ENCODE results near the gene TREH. TPM values are rescaled to one million over a fixed set of nuclear protein-coding genes. Genes with fewer than 3 reads are reported as not detected.
A peak's percentile ranks its signal among the peaks of the same experiment; 100 is the strongest.
"Not testable (repeated sequence)": the region's sequence is repeated elsewhere in the genome, so short reads cannot be mapped to it uniquely, and the experiment has no call there.

Gene TREH
- total RNA-seq, 2 experiments from 2014 or later = not detected

GRCh38 chr11:118691926-118692830, 12.7 kb upstream of the TREH start:
- Mint-ChIP-seq H3K36me3 (ENCODE audit: low read depth) (no peaks in the 10 kb centered on the region), H3K4me1 (peaks cover 48% of the 10 kb centered on the region), H3K27ac (peak overlapping the region; percentile 31), H3K27me3 (peaks cover 9% of the 10 kb centered on the region), H3K9me3 (no peaks in the 10 kb centered on the region), H3K4me3 (no peak overlapping the region)
- CTCF ChIA-PET = interaction anchor here (0.6 to 1.4 kb wide), 5 partner anchors 13 to 239 kb away, joined by 3 to 7 read pairs (median 4); no protein-coding TSS in a partner anchor
- DNase-seq = peak; percentile 78
- POLR2A ChIA-PET = interaction anchor here (0.8 to 2.1 kb wide), 5 partner anchors 50 to 237 kb away, joined by 3 to 21 read pairs (median 4); partner anchors contain the start of gene DDX6

DNA sequence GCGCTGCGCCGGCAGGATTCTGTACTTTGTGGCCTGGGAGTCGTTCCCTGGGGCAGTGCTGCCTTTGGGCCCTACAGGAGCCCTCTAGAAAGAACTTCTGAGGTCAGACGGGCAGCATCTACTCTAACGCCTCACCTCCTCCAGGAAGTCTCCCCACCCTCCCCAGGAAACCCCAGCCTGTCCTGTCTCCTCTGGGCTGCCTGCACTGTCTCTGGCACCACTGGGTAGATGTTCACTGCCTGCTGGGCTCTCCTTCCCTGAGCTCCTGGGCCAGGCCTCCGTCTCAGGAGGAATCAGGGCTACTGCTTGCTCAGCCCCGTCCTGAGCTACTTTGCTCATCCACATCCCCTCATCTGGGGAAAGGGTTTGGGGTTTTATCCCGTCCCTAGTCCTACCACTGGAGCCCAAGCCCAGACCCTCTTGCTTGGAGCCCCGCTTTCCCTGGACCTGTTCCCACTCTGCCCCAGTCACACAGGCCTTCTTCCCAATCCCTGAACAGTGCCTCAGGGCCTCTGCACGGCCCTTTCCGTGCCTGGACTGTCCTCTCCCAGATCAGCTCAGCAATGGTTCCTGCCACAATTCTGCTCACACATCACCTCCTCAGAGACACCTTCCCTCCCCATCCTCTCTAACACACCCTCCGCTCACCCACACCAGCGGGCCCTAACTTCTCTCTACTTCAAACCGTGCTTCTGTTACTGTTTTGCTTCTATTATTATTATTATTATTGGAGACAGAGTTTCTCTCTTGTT, 11.3 kb upstream of the TREH start:
- Mint-ChIP-seq H3K4me3 (no peak overlapping the region), H3K36me3 (ENCODE audit: low read depth) (no peaks in the 10 kb centered on the region), H3K9me3 (no peaks in the 10 kb centered on the region), H3K4me1 (peaks cover 45% of the 10 kb centered on the region), H3K27ac (peak overlapping the region; percentile 10), H3K27me3 (peaks cover 13% of the 10 kb centered on the region)
- ChIA-PET CTCF (interaction anchor here (0.6 to 3.0 kb wide), 25 partner anchors 14 to 266 kb away, joined by 3 to 18 read pairs (median 4); partner anchors contain the start of genes CXCR5, DDX6 and UPK2), POLR2A (interaction anchor here (1.0 to 1.2 kb wide), 2 partner anchors 99 to 292 kb away, joined by 3 to 4 read pairs; no protein-coding TSS in a partner anchor)
- DNase-seq = no peak

- no peaks in the 10 kb centered on the region for H3K36me3 Mint-ChIP-seq (ENCODE audit: low read depth)
- H3K27ac Mint-ChIP-seq = no peak overlapping the region
- CTCF ChIA-PET = interaction anchor here (0.6 to 3.0 kb wide), 48 partner anchors 9 to 358 kb away, joined by 3 to 18 read pairs (median 4); partner anchors contain the start of genes CXCR5, DDX6 and UPK2
- H3K9me3 Mint-ChIP-seq = no peaks in the 10 kb centered on the region
- DNase-seq = peak; percentile 88
- H3K27me3 Mint-ChIP-seq = peaks cover 20% of the 10 kb centered on the region
- peak overlapping the region; percentile 55 for H3K4me3 Mint-ChIP-seq
- peaks cover 42% of the 10 kb centered on the region for H3K4me1 Mint-ChIP-seq
- POLR2A ChIA-PET = interaction anchor here (0.8 to 1.2 kb wide), 4 partner anchors 15 to 291 kb away, joined by 3 to 5 read pairs (median 4); no protein-coding TSS in a partner anchor
Measured at GRCh38 chr11:118689852-118690552, 10.6 kb upstream of the TREH start.

GRCh38 chr11:118689503-118689851, 10.0 kb upstream of the TREH start:
- no peak for DNase-seq
- peaks cover 24% of the 10 kb centered on the region for H3K27me3 Mint-ChIP-seq
- H3K9me3 Mint-ChIP-seq = no peaks in the 10 kb centered on the region
- ChIA-PET CTCF (interaction anchor here (0.6 to 3.0 kb wide), 47 partner anchors 8 to 359 kb away, joined by 3 to 18 read pairs (median 4); partner anchors contain the start of genes CXCR5 and DDX6), POLR2A (interaction anchor here (0.8 to 1.3 kb wide), 5 partner anchors 16 to 290 kb away, joined by 3 to 5 read pairs (median 3); no protein-coding TSS in a partner anchor)
- H3K36me3 Mint-ChIP-seq (ENCODE audit: low read depth) = no peaks in the 10 kb centered on the region
- H3K4me1 Mint-ChIP-seq = peaks cover 42% of the 10 kb centered on the region
- H3K4me3 Mint-ChIP-seq = no peak overlapping the region
- no peak overlapping the region for H3K27ac Mint-ChIP-seq

- Mint-ChIP-seq H3K27ac (no peak overlapping the region), H3K4me3 (no peak overlapping the region), H3K27me3 (peaks cover 24% of the 10 kb centered on the region), H3K9me3 (no peaks in the 10 kb centered on the region), H3K36me3 (ENCODE audit: low read depth) (no peaks in the 10 kb centered on the region), H3K4me1 (peaks cover 42% of the 10 kb centered on the region)
- ChIA-PET CTCF (interaction anchor here (0.8 to 3.0 kb wide), 20 partner anchors 13 to 241 kb away, joined by 3 to 18 read pairs (median 4); partner anchors contain the start of gene CXCR5), POLR2A (interaction anchor here (0.8 to 1.3 kb wide), 3 partner anchors 16 to 241 kb away, joined by 3 to 5 read pairs (median 3); no protein-coding TSS in a partner anchor)
- no peak for DNase-seq
Measured at GRCh38 chr11:118688851-118689502, 9.5 kb upstream of the TREH start.

DNA sequence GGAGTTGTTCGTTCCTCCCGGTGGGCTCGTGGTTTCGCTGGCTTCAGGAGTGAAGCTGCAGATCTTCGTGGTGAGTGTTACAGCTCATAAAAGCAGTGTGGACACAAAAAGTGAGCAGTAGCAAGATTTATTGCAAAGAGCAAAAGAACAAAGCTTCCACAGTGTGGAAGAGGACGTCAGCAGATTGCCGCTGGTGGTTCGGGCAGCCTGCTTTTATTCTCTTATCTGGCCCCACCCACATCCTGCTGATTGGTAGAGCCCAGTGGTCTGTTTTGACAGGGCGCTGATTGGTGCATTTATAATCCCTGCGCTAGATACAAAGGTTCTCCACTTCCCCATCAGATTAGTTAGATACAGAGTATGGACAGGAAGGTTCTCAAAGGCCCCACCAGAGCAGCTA, 8.9 kb upstream of the TREH start:
- H3K4me3 Mint-ChIP-seq; DNase-seq; H3K36me3 Mint-ChIP-seq (ENCODE audit: low read depth); CTCF ChIA-PET; H3K27ac Mint-ChIP-seq; H3K9me3 Mint-ChIP-seq: not testable (repeated sequence)
- peaks cover 26% of the 10 kb centered on the region for H3K27me3 Mint-ChIP-seq
- peaks cover 41% of the 10 kb centered on the region for H3K4me1 Mint-ChIP-seq
- POLR2A ChIA-PET = interaction anchor here (0.8 to 1.3 kb wide), 2 partner anchors 17 to 104 kb away, joined by 3 read pairs; no protein-coding TSS in a partner anchor

- Mint-ChIP-seq H3K4me3 (no peak overlapping the region), H3K4me1 (peaks cover 37% of the 10 kb centered on the region), H3K36me3 (ENCODE audit: low read depth) (no peaks in the 10 kb centered on the region), H3K9me3 (no peaks in the 10 kb centered on the region), H3K27ac (no peak overlapping the region), H3K27me3 (peaks cover 28% of the 10 kb centered on the region)
- ChIA-PET CTCF (no interaction called here), POLR2A (no interaction called here)
- DNase-seq = no peak
Measured at GRCh38 chr11:118687906-118688305, 8.5 kb upstream of the TREH start.

DNA sequence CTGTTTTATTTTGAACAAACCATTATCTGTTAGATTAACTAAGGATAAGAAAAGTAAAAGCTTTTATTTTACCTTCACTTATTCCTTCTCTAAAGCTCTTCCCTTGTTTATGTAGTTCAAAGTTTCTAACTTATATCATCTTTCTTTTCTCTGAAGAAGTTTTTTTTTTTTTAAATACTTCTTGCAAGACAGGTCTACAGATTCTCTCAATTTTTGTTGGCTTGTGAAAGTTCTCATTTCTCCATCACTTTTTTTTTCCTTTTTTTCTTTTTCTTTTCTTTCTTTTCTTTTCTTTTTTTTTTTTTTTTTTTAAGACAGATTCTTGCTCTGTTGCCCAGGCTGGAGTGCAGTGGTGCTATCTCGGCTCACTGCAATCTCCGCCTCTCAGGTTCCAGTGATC, 4.7 kb upstream of the TREH start:
- Mint-ChIP-seq H3K9me3 (no peaks in the 10 kb centered on the region), H3K27ac (no peak overlapping the region), H3K4me3 (no peak overlapping the region), H3K4me1 (peaks cover 6% of the 10 kb centered on the region), H3K27me3 (peaks cover 34% of the 10 kb centered on the region), H3K36me3 (ENCODE audit: low read depth) (no peaks in the 10 kb centered on the region)
- ChIA-PET CTCF (interaction anchor here (0.6 to 1.5 kb wide), 2 partner anchors 105 to 246 kb away, joined by 3 read pairs; no protein-coding TSS in a partner anchor), POLR2A (no interaction called here)
- no peak for DNase-seq

DNA sequence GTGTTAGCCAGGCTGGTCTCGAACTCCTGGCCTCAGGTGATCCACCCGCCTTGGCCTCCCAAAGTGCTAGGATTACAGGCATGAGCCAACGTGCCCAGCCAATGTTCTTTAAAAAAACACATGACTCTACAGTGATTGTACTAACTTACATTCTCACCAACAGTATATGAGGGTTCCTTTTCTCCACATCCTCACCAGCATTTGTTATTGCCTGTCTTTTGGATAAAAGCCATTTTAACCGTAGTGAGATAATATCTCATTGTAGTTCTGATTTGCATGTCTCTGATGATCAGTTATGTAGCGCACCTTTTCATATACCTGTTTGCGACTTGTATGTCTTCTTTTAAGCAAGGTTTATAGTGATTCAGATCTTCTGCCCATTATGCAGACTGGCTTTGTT, 3.5 kb upstream of the TREH start:
- H3K4me3 Mint-ChIP-seq; DNase-seq; H3K27ac Mint-ChIP-seq; H3K36me3 Mint-ChIP-seq (ENCODE audit: low read depth); POLR2A ChIA-PET; H3K4me1 Mint-ChIP-seq; H3K9me3 Mint-ChIP-seq; CTCF ChIA-PET: not testable (repeated sequence)
- H3K27me3 Mint-ChIP-seq = peaks cover 30% of the 10 kb centered on the region

- H3K27me3 Mint-ChIP-seq = peaks cover 30% of the 10 kb centered on the region
- ChIA-PET POLR2A (no interaction called here), CTCF (no interaction called here)
- no peak for DNase-seq
- no peaks in the 10 kb centered on the region for H3K36me3 Mint-ChIP-seq (ENCODE audit: low read depth)
- no peak overlapping the region for H3K4me3 Mint-ChIP-seq
- H3K27ac Mint-ChIP-seq = no peak overlapping the region
- H3K9me3 Mint-ChIP-seq = no peaks in the 10 kb centered on the region
- no peaks in the 10 kb centered on the region for H3K4me1 Mint-ChIP-seq
Measured at GRCh38 chr11:118682372-118682771, 2.9 kb upstream of the TREH start.

DNA sequence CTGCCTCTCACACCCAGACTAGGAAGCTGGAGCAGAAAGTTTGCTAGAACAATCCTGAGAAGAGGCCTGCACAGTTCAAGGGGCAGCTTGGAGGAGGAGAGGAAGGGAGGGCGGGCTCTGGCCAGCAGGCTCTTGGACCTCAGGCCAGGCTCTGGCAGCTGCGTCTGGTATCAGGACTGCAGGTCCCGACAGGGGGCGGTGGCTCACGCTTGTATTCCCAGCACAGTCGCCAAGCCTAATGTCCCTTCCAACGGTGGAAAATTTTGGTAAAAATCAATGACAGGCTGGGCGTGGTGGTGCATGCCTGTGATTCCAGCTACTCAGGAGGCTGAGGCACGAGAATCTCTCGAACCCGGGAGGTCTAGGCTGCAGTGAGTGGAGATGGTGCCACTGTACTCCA, 542 bp downstream of the TREH start:
- H3K9me3 Mint-ChIP-seq; POLR2A ChIA-PET; DNase-seq; H3K27ac Mint-ChIP-seq; H3K4me3 Mint-ChIP-seq; H3K4me1 Mint-ChIP-seq; H3K36me3 Mint-ChIP-seq (ENCODE audit: low read depth): not testable (repeated sequence)
- CTCF ChIA-PET = interaction anchor here (0.7 kb wide), 1 partner anchor 19 kb away, joined by 4 read pairs; no protein-coding TSS in a partner anchor
- H3K27me3 Mint-ChIP-seq = peaks cover 13% of the 10 kb centered on the region

DNA sequence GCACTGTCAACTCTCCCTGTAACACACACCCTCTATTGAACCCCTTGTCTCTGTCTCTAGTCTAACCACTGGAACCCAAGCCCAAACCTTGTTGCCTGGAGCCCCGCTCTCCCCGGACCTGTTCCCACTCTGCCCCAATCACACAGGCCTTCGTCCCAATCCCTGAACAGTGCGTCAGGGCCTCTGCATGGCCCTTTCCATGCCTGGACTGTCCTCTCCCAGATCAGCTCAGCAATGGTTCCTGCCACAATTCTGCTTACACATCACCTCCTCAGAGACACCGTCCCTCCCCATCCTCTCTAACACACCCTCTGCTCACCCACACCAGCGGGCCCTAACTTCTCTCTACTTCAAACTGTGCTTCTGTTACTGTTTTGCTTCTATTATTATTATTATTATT, 1.5 kb downstream of the TREH start:
- Mint-ChIP-seq H3K36me3 (ENCODE audit: low read depth) (peaks cover 4% of the 10 kb centered on the region), H3K4me3 (no peak overlapping the region), H3K4me1 (no peaks in the 10 kb centered on the region), H3K27ac (no peak overlapping the region), H3K27me3 (peaks cover 8% of the 10 kb centered on the region), H3K9me3 (peaks cover 9% of the 10 kb centered on the region)
- no peak for DNase-seq
- CTCF ChIA-PET = no interaction called here
- POLR2A ChIA-PET = no interaction called here

All from activated CD4-positive, alpha-beta memory T cell treated with anti-CD3 and anti-CD28 coated beads, Interleukin-2, amount 10 ng/mL, durations not matched to agents 7 days and 5 days (primary cell).